Mesendoderm (in vitro differentiated cells): ENCODE data around the gene ZCCHC7.
"Not testable (repeated sequence)": the region's sequence is repeated elsewhere in the genome, so short reads cannot be mapped to it uniquely, and the experiment has no call there.

ENCODE experiments used
- DNase-seq: peaks from one replicate; pipeline ENCODE4 v3.0.0; 2013
- H2AK5ac ChIP-seq: 2 replicates; pipeline ENCODE4 v1.6.1; 2013; ENCODE audit warnings: low read length, inconsistent platforms
- H2BK120ac ChIP-seq: 2 replicates; pipeline ENCODE4 v1.6.1; 2013; ENCODE audit warnings: low read depth, mild to moderate bottlenecking, low read length, moderate library complexity, mixed read lengths
- H2BK15ac ChIP-seq: replicated peaks from 2 replicates; pipeline ENCODE4 v1.6.1; 2013; ENCODE audit warnings: low read depth, mild to moderate bottlenecking, moderate library complexity
- H2BK5ac ChIP-seq: 2 replicates; pipeline ENCODE4 v1.6.1; 2013; ENCODE audit warnings: low read length, inconsistent platforms
- H3K18ac ChIP-seq: 2 replicates; pipeline ENCODE4 v1.6.1; 2013; ENCODE audit warnings: mild to moderate bottlenecking, low read length, mixed read lengths
- H3K23ac ChIP-seq: one replicate; pipeline ENCODE4 v1.6.1; 2013; ENCODE audit warnings: low read length
- H3K27ac ChIP-seq: 2 replicates; pipeline ENCODE4 v1.5.1; 2013; ENCODE audit warnings: low read depth, mild to moderate bottlenecking, inconsistent platforms, low read length, moderate library complexity
- H3K27me3 ChIP-seq: 2 replicates; pipeline ENCODE4 v1.6.1; 2013; ENCODE audit warnings: low read length, control low read depth, mild to moderate bottlenecking, inconsistent platforms; ENCODE audit not compliant: insufficient read depth, poor library complexity
- H3K36me3 ChIP-seq: 2 replicates; pipeline ENCODE4 v1.6.1; 2013; ENCODE audit warnings: low read length, inconsistent platforms; ENCODE audit not compliant: control insufficient read depth, insufficient read depth
- H3K4ac ChIP-seq: one replicate; pipeline ENCODE4 v1.6.1; 2013; ENCODE audit warnings: low read depth, mild to moderate bottlenecking, low read length, moderate library complexity
- H3K4me1 ChIP-seq: 2 replicates; pipeline ENCODE4 v1.6.1; 2013; ENCODE audit warnings: low read depth, low read length, inconsistent platforms; ENCODE audit not compliant: control insufficient read depth
- H3K4me2 ChIP-seq: 2 replicates; pipeline ENCODE4 v1.6.1; 2013; ENCODE audit warnings: low read length
- H3K4me3 ChIP-seq: 2 replicates; pipeline ENCODE4 v1.5.1; 2013; ENCODE audit warnings: mild to moderate bottlenecking, low read length
- H3K56ac ChIP-seq: one replicate; pipeline ENCODE4 v1.6.1; 2013; ENCODE audit warnings: low read length
- H3K79me1 ChIP-seq: 2 replicates; pipeline ENCODE4 v1.6.1; 2013; ENCODE audit warnings: low read length, inconsistent platforms
- H3K79me2 ChIP-seq: 2 replicates; pipeline ENCODE4 v1.6.1; 2013; ENCODE audit warnings: mild to moderate bottlenecking, low read length; ENCODE audit not compliant: control insufficient read depth, insufficient read depth
- H3K9ac ChIP-seq: 2 replicates; pipeline ENCODE4 v1.6.1; 2013; ENCODE audit warnings: low read length, inconsistent platforms
- H4K5ac ChIP-seq: one replicate; pipeline ENCODE4 v1.6.1; 2013; ENCODE audit warnings: low read length
- H4K8ac ChIP-seq: one replicate; pipeline ENCODE4 v1.6.1; 2013; ENCODE audit warnings: low read depth, mild to moderate bottlenecking, control low read depth, low read length, moderate library complexity
- WGBS: extraction: QIAGEN DNeasy Blood & Tissue Kit; methylation state at CpG from one replicate; pipeline ENCODE4 v1.1.7; 2013; ENCODE audit warnings: low lambda C conversion rate, missing lambda C conversion rate; ENCODE audit not compliant: insufficient coverage; ENCODE audit errors: extremely low coverage; 5-methylcytosine and 5-hydroxymethylcytosine counted together

Gene ZCCHC7

GRCh38 chr9:37392272-37392671 is 271.9 kb downstream of the ZCCHC7 start:
- Histone ChIP-seq H3K27ac (no peak overlapping the region), H3K4me1 (no peaks in the 10 kb centered on the region), H3K79me1 (no peaks in the 10 kb centered on the region), H3K18ac (no peak overlapping the region), H2BK5ac (no peak overlapping the region), H3K36me3 (no peaks in the 10 kb centered on the region), H3K9ac (no peak overlapping the region), H2BK15ac (no peak overlapping the region), H3K56ac (no peak overlapping the region), H3K4me2 (no peak overlapping the region), H4K5ac (no peak overlapping the region), H3K4ac (no peak overlapping the region), H3K4me3 (no peak overlapping the region), H3K27me3 (no peaks in the 10 kb centered on the region), H3K79me2 (no peaks in the 10 kb centered on the region), H2AK5ac (no peak overlapping the region), H4K8ac (no peak overlapping the region), H2BK120ac (no peak overlapping the region), H3K23ac (no peak overlapping the region)
- no CpG with 5 or more reads among the region's 8 CpGs for WGBS
- peak; percentile 54 for DNase-seq

GRCh38 chr9:37395229-37395628 is 274.9 kb downstream of the ZCCHC7 start:
- H3K36me3 ChIP-seq, result no peaks in the 10 kb centered on the region
- no peak overlapping the region for H3K56ac ChIP-seq
- H3K27me3 ChIP-seq, result no peaks in the 10 kb centered on the region
- no peak overlapping the region for H4K8ac ChIP-seq
- no peaks in the 10 kb centered on the region for H3K79me1 ChIP-seq
- no peak for DNase-seq
- no CpG with 5 or more reads among the region's 12 CpGs for WGBS
- no peaks in the 10 kb centered on the region for H3K4me1 ChIP-seq
- no peak overlapping the region for H3K18ac ChIP-seq
- H3K79me2 ChIP-seq, result no peaks in the 10 kb centered on the region
- H2BK5ac ChIP-seq, result no peak overlapping the region
- no peak overlapping the region for H3K23ac ChIP-seq
- H4K5ac ChIP-seq, result no peak overlapping the region
- H2AK5ac ChIP-seq, result no peak overlapping the region
- no peak overlapping the region for H3K27ac ChIP-seq
- no peak overlapping the region for H2BK15ac ChIP-seq
- no peak overlapping the region for H3K4ac ChIP-seq
- H3K4me2 ChIP-seq, result no peak overlapping the region
- no peak overlapping the region for H2BK120ac ChIP-seq
- H3K4me3 ChIP-seq, result no peak overlapping the region
- H3K9ac ChIP-seq, result no peak overlapping the region

- H3K79me2 ChIP-seq, result no peaks in the 10 kb centered on the region
- no peak overlapping the region for H3K23ac ChIP-seq
- H3K27ac ChIP-seq, result no peak overlapping the region
- H3K18ac ChIP-seq, result no peak overlapping the region
- WGBS, result no CpG with 5 or more reads among the region's 8 CpGs
- no peak for DNase-seq
- H3K56ac ChIP-seq, result no peak overlapping the region
- no peak overlapping the region for H3K9ac ChIP-seq
- no peak overlapping the region for H4K5ac ChIP-seq
- no peaks in the 10 kb centered on the region for H3K36me3 ChIP-seq
- no peak overlapping the region for H2AK5ac ChIP-seq
- no peak overlapping the region for H4K8ac ChIP-seq
- no peak overlapping the region for H3K4me2 ChIP-seq
- no peaks in the 10 kb centered on the region for H3K79me1 ChIP-seq
- no peak overlapping the region for H2BK5ac ChIP-seq
- H3K27me3 ChIP-seq, result no peaks in the 10 kb centered on the region
- no peak overlapping the region for H3K4ac ChIP-seq
- H3K4me1 ChIP-seq, result no peaks in the 10 kb centered on the region
- no peak overlapping the region for H3K4me3 ChIP-seq
- no peak overlapping the region for H2BK15ac ChIP-seq
- H2BK120ac ChIP-seq, result no peak overlapping the region
These were observed 275.3 kb downstream of the ZCCHC7 start for GRCh38 chr9:37395663-37396062.

- not testable (repeated sequence) for H3K56ac ChIP-seq, H2AK5ac ChIP-seq, H3K27me3 ChIP-seq, H4K5ac ChIP-seq, H3K79me1 ChIP-seq, H3K18ac ChIP-seq, H3K23ac ChIP-seq, H3K27ac ChIP-seq, H2BK120ac ChIP-seq, H3K79me2 ChIP-seq, H3K4me1 ChIP-seq, H3K4ac ChIP-seq, H3K9ac ChIP-seq, H3K4me2 ChIP-seq, H2BK5ac ChIP-seq, H2BK15ac ChIP-seq, H4K8ac ChIP-seq, DNase-seq, H3K36me3 ChIP-seq, H3K4me3 ChIP-seq
- WGBS, result no CpG with 5 or more reads among the region's 3 CpGs
These were observed 277.6 kb downstream of the ZCCHC7 start for GRCh38 chr9:37397948-37398347.

- Histone ChIP-seq H4K8ac (no peak overlapping the region), H3K18ac (no peak overlapping the region), H3K9ac (no peak overlapping the region), H3K4ac (no peak overlapping the region), H3K27ac (no peak overlapping the region), H2AK5ac (no peak overlapping the region), H3K56ac (no peak overlapping the region), H3K23ac (no peak overlapping the region), H4K5ac (no peak overlapping the region), H2BK5ac (no peak overlapping the region), H3K79me1 (no peaks in the 10 kb centered on the region), H2BK120ac (no peak overlapping the region), H3K4me1 (no peaks in the 10 kb centered on the region), H3K27me3 (no peaks in the 10 kb centered on the region), H3K36me3 (no peaks in the 10 kb centered on the region), H3K4me3 (no peak overlapping the region), H3K79me2 (no peaks in the 10 kb centered on the region), H3K4me2 (no peak overlapping the region), H2BK15ac (no peak overlapping the region)
- DNase-seq, result no peak
- WGBS, result no CpG with 5 or more reads among the region's 7 CpGs
These were observed 278.2 kb downstream of the ZCCHC7 start for GRCh38 chr9:37398464-37399025.

GRCh38 chr9:37399336-37399735 is 279.0 kb downstream of the ZCCHC7 start:
- H3K27me3 ChIP-seq, result no peaks in the 10 kb centered on the region
- WGBS, result no CpG with 5 or more reads among the region's 2 CpGs
- H3K4me3 ChIP-seq, result no peak overlapping the region
- no peak overlapping the region for H4K8ac ChIP-seq
- DNase-seq, result no peak
- H3K18ac ChIP-seq, result no peak overlapping the region
- H2BK15ac ChIP-seq, result no peak overlapping the region
- no peak overlapping the region for H3K9ac ChIP-seq
- no peak overlapping the region for H2BK120ac ChIP-seq
- H3K4me2 ChIP-seq, result no peak overlapping the region
- H3K4me1 ChIP-seq, result no peaks in the 10 kb centered on the region
- no peak overlapping the region for H3K4ac ChIP-seq
- no peaks in the 10 kb centered on the region for H3K79me1 ChIP-seq
- no peak overlapping the region for H3K23ac ChIP-seq
- no peaks in the 10 kb centered on the region for H3K79me2 ChIP-seq
- no peak overlapping the region for H2AK5ac ChIP-seq
- H3K27ac ChIP-seq, result no peak overlapping the region
- no peak overlapping the region for H2BK5ac ChIP-seq
- no peaks in the 10 kb centered on the region for H3K36me3 ChIP-seq
- H4K5ac ChIP-seq, result no peak overlapping the region
- no peak overlapping the region for H3K56ac ChIP-seq
